Hepatocyte (in vitro differentiated cells): ENCODE measurements around the gene ANKS6. TPM values are rescaled to one million over a fixed set of nuclear protein-coding genes. Genes with fewer than 3 reads are reported as not detected.
A peak's percentile ranks its signal among the peaks of the same experiment; 100 is the strongest.

Experiments
- DNase-seq: peaks from one replicate; pipeline ENCODE4 v3.0.0-alpha.2; 2016; ENCODE audit warnings: low spot score
- H2AFZ ChIP-seq: fragments of 200-600 bp; sonication (generic); 2 replicates; pipeline ENCODE4 v1.6.0; 2016; ENCODE audit warnings: antibody characterized with exemption, mild to moderate bottlenecking
- H3K27ac ChIP-seq: fragments of 200-600 bp; sonication (generic); 2 replicates; pipeline ENCODE4 v1.5.1; 2016; ENCODE audit warnings: mild to moderate bottlenecking
- H3K27me3 ChIP-seq: fragments of 200-600 bp; sonication (generic); 2 replicates; pipeline ENCODE4 v1.6.1; 2016
- H3K36me3 ChIP-seq: fragments of 200-600 bp; sonication (generic); replicated peaks from 2 replicates; pipeline ENCODE4 v1.5.1; 2016; ENCODE audit warnings: low read depth; ENCODE audit not compliant: insufficient read depth
- H3K4me1 ChIP-seq: fragments of 200-600 bp; sonication (generic); 2 replicates; pipeline ENCODE4 v1.5.1; 2016; ENCODE audit warnings: mild to moderate bottlenecking, moderate library complexity; ENCODE audit not compliant: insufficient read depth
- H3K4me2 ChIP-seq: fragments of 200-600 bp; sonication (generic); 2 replicates; pipeline ENCODE4 v1.6.0; 2016
- H3K4me3 ChIP-seq: fragments of 200-600 bp; sonication (generic); 2 replicates; pipeline ENCODE4 v1.5.1; 2016; ENCODE audit warnings: mild to moderate bottlenecking
- H3K79me2 ChIP-seq: fragments of 200-600 bp; sonication (generic); 2 replicates; pipeline ENCODE4 v1.6.0; 2017; ENCODE audit warnings: mild to moderate bottlenecking
- H3K9me2 ChIP-seq: fragments of 200-600 bp; sonication (generic); replicated peaks from 2 replicates; pipeline ENCODE4 v1.6.0; 2017; ENCODE audit warnings: mild to moderate bottlenecking; ENCODE audit not compliant: insufficient read depth
- H3K9me3 ChIP-seq: fragments of 200-600 bp; sonication (generic); 2 replicates; pipeline ENCODE4 v1.5.1; 2016; ENCODE audit warnings: low read depth, mild to moderate bottlenecking
- H4K20me1 ChIP-seq: fragments of 200-600 bp; sonication (generic); 2 replicates; pipeline ENCODE4 v1.6.0; 2016; ENCODE audit warnings: mild to moderate bottlenecking; ENCODE audit not compliant: insufficient read depth, poor library complexity, severe bottlenecking
- EZH2 ChIP-seq: fragments of 200-600 bp; sonication (generic); IDR thresholded peaks from 2 replicates; pipeline ENCODE4 v1.6.1; 2016; ENCODE audit warnings: antibody characterized with exemption, mild to moderate bottlenecking, borderline replicate concordance
- EZH2phosphoT487 ChIP-seq: fragments of 200-600 bp; sonication (generic); IDR thresholded peaks from one replicate; pipeline ENCODE4 v1.6.1; 2018; ENCODE audit warnings: antibody characterized with exemption, mild to moderate bottlenecking, low read depth, moderate library complexity; ENCODE audit not compliant: unreplicated experiment, severe bottlenecking
- WGBS: methylation state at CpG from one replicate; pipeline ENCODE4 v1.1.6; 2016; ENCODE audit warnings: low lambda C conversion rate; ENCODE audit errors: missing lambda C conversion rate; 5-methylcytosine and 5-hydroxymethylcytosine counted together
- polyA plus RNA-seq: library from polyadenylated mRNA; unstranded; fragments of >200 nt; fragmentation: Nextera tagmentation; extraction: Ambion mirVana; gene quantifications from 2 replicates; pipeline ENCODE4 v1.2.1, GENCODE V29; 2016
- total RNA-seq: library from RNA; depleted of rRNA; stranded (reverse); fragments of >200 nt; gene quantifications from 2 replicates; pipeline ENCODE4 v1.2.3, GENCODE V29; 2014
- TF ChIP-seq, protein P1 (sequence below): fragments of 200-600 bp; sonication (generic); IDR thresholded peaks from 2 replicates; pipeline ENCODE4 v1.5.1; 2016; ENCODE audit warnings: antibody characterized with exemption, mild to moderate bottlenecking; ENCODE audit not compliant: poor library complexity

Gene ANKS6
- total and polyA plus RNA-seq, 2 experiments from 2014 or later: 21.3 to 22.9 TPM

- no peak overlapping the region for H3K4me3 ChIP-seq
- DNase-seq: no peak
- H3K9me3 ChIP-seq: peaks cover under 1% of the 10 kb centered on the region
- no peaks in the 10 kb centered on the region for H3K27me3 ChIP-seq
- no peak overlapping the region for H3K4me2 ChIP-seq
- peaks cover 14% of the 10 kb centered on the region for H3K4me1 ChIP-seq
- peaks cover 48% of the 10 kb centered on the region for H3K79me2 ChIP-seq
- peaks cover 3% of the 10 kb centered on the region for H3K36me3 ChIP-seq
- H3K27ac ChIP-seq: no peak overlapping the region
- TF ChIP-seq EZH2phosphoT487: no peak
- TF ChIP-seq EZH2: no peak
- TF ChIP-seq, protein P1, sequence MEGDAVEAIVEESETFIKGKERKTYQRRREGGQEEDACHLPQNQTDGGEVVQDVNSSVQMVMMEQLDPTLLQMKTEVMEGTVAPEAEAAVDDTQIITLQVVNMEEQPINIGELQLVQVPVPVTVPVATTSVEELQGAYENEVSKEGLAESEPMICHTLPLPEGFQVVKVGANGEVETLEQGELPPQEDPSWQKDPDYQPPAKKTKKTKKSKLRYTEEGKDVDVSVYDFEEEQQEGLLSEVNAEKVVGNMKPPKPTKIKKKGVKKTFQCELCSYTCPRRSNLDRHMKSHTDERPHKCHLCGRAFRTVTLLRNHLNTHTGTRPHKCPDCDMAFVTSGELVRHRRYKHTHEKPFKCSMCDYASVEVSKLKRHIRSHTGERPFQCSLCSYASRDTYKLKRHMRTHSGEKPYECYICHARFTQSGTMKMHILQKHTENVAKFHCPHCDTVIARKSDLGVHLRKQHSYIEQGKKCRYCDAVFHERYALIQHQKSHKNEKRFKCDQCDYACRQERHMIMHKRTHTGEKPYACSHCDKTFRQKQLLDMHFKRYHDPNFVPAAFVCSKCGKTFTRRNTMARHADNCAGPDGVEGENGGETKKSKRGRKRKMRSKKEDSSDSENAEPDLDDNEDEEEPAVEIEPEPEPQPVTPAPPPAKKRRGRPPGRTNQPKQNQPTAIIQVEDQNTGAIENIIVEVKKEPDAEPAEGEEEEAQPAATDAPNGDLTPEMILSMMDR: no peak
- no peaks in the 10 kb centered on the region for H4K20me1 ChIP-seq
- no peak overlapping the region for H2AFZ ChIP-seq
- 98% methylated on average over 2 of the region's 2 CpGs for WGBS
- no peaks in the 10 kb centered on the region for H3K9me2 ChIP-seq
Observed at GRCh38 chr9:98793031-98793430, 3.3 kb downstream of the ANKS6 start.

GRCh38 chr9:98791608-98792490 is 4.5 kb downstream of the ANKS6 start:
- H3K27ac ChIP-seq: peak overlapping the region; percentile 79
- H3K4me3 ChIP-seq: no peak overlapping the region
- H3K4me1 ChIP-seq: peaks cover 16% of the 10 kb centered on the region
- no peaks in the 10 kb centered on the region for H3K9me3 ChIP-seq
- TF ChIP-seq, protein P1: no peak
- TF ChIP-seq EZH2phosphoT487 (no peak), EZH2 (no peak)
- 85% methylated on average over 18 of the region's 18 CpGs for WGBS
- H4K20me1 ChIP-seq: no peaks in the 10 kb centered on the region
- no peaks in the 10 kb centered on the region for H3K27me3 ChIP-seq
- H3K36me3 ChIP-seq: peaks cover 3% of the 10 kb centered on the region
- no peak overlapping the region for H3K4me2 ChIP-seq
- H3K9me2 ChIP-seq: no peaks in the 10 kb centered on the region
- H3K79me2 ChIP-seq: peaks cover 51% of the 10 kb centered on the region
- H2AFZ ChIP-seq: peak overlapping the region; percentile 6
- peak; percentile 22 for DNase-seq

DNA sequence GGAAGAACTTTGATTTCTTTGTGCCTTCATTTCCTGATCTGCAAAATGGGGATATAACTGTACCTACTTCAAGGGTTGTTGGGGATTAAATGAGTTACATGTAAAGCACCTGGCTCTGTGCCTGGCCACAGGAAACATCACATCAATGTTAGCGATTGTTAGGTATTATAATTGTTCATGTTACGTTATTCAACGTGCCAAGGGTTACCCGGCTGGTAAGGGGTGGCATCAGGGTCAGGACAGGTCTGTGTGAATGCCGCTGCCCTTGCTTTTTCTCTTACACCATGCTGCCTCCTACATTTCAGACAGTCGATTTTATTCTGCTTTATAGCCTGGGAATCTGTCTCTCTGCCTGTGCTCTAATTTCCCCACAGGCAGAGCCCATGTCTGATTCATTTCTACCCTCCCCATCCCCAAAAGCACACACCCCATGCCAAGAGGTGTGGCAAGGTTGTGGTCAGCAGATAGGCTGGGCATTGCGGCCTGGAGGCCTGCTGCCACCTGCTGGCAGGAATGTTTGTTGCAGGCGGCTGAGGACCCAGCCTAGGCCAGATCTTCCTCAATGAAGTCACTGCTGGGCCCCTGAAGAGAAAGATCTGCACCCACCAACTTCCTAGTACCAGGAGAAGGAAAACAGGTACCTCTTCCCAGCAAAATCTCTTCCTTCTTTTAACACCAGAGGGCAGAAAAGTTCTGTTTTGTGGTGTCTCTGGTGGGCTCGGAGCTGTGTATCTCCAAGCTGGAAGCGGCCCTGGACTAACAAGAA is 5.3 kb downstream of the ANKS6 start:
- no peak overlapping the region for H3K4me3 ChIP-seq
- peak overlapping the region; percentile 79 for H3K27ac ChIP-seq
- no peaks in the 10 kb centered on the region for H4K20me1 ChIP-seq
- H3K27me3 ChIP-seq: no peaks in the 10 kb centered on the region
- H3K9me3 ChIP-seq: no peaks in the 10 kb centered on the region
- peak overlapping the region; percentile 6 for H2AFZ ChIP-seq
- H3K4me1 ChIP-seq: peaks cover 19% of the 10 kb centered on the region
- peaks cover 51% of the 10 kb centered on the region for H3K79me2 ChIP-seq
- WGBS: 66% methylated on average over 10 of the region's 10 CpGs
- peaks cover 3% of the 10 kb centered on the region for H3K36me3 ChIP-seq
- peak; percentile 87 for DNase-seq
- no peaks in the 10 kb centered on the region for H3K9me2 ChIP-seq
- H3K4me2 ChIP-seq: no peak overlapping the region
- TF ChIP-seq EZH2phosphoT487: no peak
- TF ChIP-seq, protein P1: peak; percentile 98
